HepG2 (cell line): ENCODE data around the gene HSP90AA1. TPM values are rescaled to one million over a fixed set of nuclear protein-coding genes. Genes with fewer than 3 reads are reported as not detected.

ENCODE experiments used
- ADNP ChIP-seq: sonication (generic); formaldehyde crosslinking; IDR thresholded peaks from 2 replicates; pipeline ENCODE4 v1.4.0; 2020; ENCODE audit warnings: missing genetic modification reagents
- FOSL1 ChIP-seq: sonication (generic); formaldehyde crosslinking; IDR thresholded peaks from 2 replicates; pipeline ENCODE4 v1.9.0; 2021; ENCODE audit warnings: missing genetic modification reagents, borderline replicate concordance
- MBNL3 ChIP-seq: fragments of 250-450 bp; sonication (Bioruptor Pico); conservative IDR thresholded peaks from 2 replicates; pipeline ENCODE4 v1.8.0; 2022; ENCODE audit warnings: mild to moderate bottlenecking, inconsistent platforms
- NRL ChIP-seq: sonication (generic); formaldehyde crosslinking; IDR thresholded peaks from 2 replicates; pipeline ENCODE4 v1.5.0; 2020; ENCODE audit warnings: missing genetic modification reagents, mild to moderate bottlenecking, moderate library complexity, borderline replicate concordance
- RAD51 ChIP-seq: fragments of 450-650 bp; IDR thresholded peaks from 2 replicates; pipeline ENCODE4 v1.6.1; 2016; ENCODE audit warnings: borderline replicate concordance
- RFX5 ChIP-seq: IDR thresholded peaks from 2 replicates; pipeline ENCODE4 v1.6.1; 2011; ENCODE audit warnings: low read depth, low read length, improper control_type of control experiment
- STAG1 ChIP-seq: sonication (generic); formaldehyde crosslinking; IDR thresholded peaks from 2 replicates; pipeline ENCODE4 v1.4.0; 2020; ENCODE audit warnings: missing genetic modification reagents
- ZNF17 ChIP-seq: sonication (generic); formaldehyde crosslinking; IDR thresholded peaks from 2 replicates; pipeline ENCODE4 v1.5.0; 2020; ENCODE audit warnings: mild to moderate bottlenecking, missing genetic modification reagents
- ZNF747 ChIP-seq: sonication (generic); formaldehyde crosslinking; IDR thresholded peaks from 2 replicates; pipeline ENCODE4 v1.8.1; 2023; ENCODE audit warnings: missing genetic modification reagents, mild to moderate bottlenecking, borderline replicate concordance
- polyA plus RNA-seq, 8 experiments: library from polyadenylated mRNA; depleted of rRNA in 3 of 8; stranded (reverse) in 7 of 8; unstranded in 1 of 8; fragments of >200 nt; fragmentation: Illumina TruSeq in 4 of 8; extraction: Trizol in 4 of 8; gene quantifications; 2 replicates each; pipeline versions ENCODE4 v1.2.1 to v1.2.3, GENCODE V29; 2011 to 2016; ENCODE audit warnings: low read depth in 4 of 8, missing spikeins in 1 of 8, mixed read lengths in 1 of 8; ENCODE audit not compliant: insufficient read depth in 1 of 8
- total RNA-seq, 5 experiments: library from RNA; depleted of rRNA; stranded (reverse); fragments of >200 nt; fragmentation: Illumina TruSeq; extraction: Trizol; gene quantifications; 2 replicates each; pipeline ENCODE4 v1.2.3, GENCODE V29; 2016; ENCODE audit warnings: low read depth in 1 of 5
- TF ChIP-seq, protein P1 (sequence below): sonication (generic); formaldehyde crosslinking; IDR thresholded peaks from 2 replicates; pipeline ENCODE4 v1.5.1; 2020; ENCODE audit warnings: mild to moderate bottlenecking, missing genetic modification reagents, moderate library complexity
- TF ChIP-seq, protein P2 (sequence below): sonication (generic); formaldehyde crosslinking; conservative IDR thresholded peaks from 2 replicates; pipeline ENCODE4 v1.4.0; 2020; ENCODE audit warnings: missing genetic modification reagents
- TF ChIP-seq, protein P3 (sequence below): sonication (generic); formaldehyde crosslinking; IDR thresholded peaks from 2 replicates; pipeline ENCODE4 v1.8.1; 2023; ENCODE audit warnings: mild to moderate bottlenecking, missing genetic modification reagents
- TF ChIP-seq, protein P4 (sequence below): sonication (generic); formaldehyde crosslinking; IDR thresholded peaks from 2 replicates; pipeline ENCODE4 v1.9.0; 2022; ENCODE audit warnings: low read depth, missing genetic modification reagents
- TF ChIP-seq, protein P5 (sequence below): sonication (generic); formaldehyde crosslinking; IDR thresholded peaks from 2 replicates; pipeline ENCODE4 v1.4.0; 2020; ENCODE audit warnings: missing genetic modification reagents, mild to moderate bottlenecking, borderline replicate concordance
- TF ChIP-seq, protein P6 (sequence below): sonication (generic); formaldehyde crosslinking; IDR thresholded peaks from 2 replicates; pipeline ENCODE4 v1.4.0; 2020; ENCODE audit warnings: missing genetic modification reagents

HSP90AA1 gene
- total and polyA plus RNA-seq, 2 of the 13 experiments (the other 11 are each of a cell fraction or from before 2014, with no cell fraction given): 262 to 636 TPM

DNA sequence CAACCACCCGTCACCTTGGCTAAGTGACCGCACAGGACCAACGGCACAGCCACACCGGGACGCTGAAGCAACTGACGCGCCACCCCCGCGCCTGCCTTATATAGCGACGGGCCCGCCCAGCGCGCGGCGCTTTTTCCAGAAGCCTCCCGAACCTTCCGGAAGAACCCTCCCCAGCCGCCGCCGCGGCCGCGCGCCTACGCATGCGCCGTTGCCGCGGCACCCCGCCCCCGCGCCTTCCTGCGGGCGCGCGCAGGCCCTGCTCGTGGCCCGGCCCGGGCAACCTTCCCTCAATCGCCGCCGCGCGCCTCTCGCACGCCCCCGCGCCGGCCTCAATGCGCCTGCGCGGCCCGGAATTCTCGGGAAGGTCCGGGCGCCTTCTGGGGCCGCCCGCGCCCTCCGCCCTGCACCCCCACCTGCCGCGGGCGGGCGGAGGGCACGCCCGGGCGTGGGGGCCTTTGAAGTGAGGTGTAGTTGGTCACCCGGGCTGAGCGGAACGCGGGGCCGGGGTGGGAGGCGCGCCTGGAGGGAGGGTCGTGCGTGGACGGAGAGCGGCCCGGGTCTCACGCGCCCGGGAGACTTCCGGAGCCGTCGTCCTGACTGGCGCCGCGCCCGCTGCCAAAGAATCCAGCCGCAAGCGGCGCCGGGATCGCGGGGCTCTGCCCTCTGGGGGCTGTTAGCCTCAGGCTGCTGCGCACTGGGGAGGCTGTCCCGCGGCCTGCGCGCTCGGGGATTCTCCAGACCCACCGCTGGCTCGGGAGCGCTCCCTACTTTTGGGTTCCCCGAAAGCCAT is at the start of gene HSP90AA1 (continued):
- TF ChIP-seq, protein P1, sequence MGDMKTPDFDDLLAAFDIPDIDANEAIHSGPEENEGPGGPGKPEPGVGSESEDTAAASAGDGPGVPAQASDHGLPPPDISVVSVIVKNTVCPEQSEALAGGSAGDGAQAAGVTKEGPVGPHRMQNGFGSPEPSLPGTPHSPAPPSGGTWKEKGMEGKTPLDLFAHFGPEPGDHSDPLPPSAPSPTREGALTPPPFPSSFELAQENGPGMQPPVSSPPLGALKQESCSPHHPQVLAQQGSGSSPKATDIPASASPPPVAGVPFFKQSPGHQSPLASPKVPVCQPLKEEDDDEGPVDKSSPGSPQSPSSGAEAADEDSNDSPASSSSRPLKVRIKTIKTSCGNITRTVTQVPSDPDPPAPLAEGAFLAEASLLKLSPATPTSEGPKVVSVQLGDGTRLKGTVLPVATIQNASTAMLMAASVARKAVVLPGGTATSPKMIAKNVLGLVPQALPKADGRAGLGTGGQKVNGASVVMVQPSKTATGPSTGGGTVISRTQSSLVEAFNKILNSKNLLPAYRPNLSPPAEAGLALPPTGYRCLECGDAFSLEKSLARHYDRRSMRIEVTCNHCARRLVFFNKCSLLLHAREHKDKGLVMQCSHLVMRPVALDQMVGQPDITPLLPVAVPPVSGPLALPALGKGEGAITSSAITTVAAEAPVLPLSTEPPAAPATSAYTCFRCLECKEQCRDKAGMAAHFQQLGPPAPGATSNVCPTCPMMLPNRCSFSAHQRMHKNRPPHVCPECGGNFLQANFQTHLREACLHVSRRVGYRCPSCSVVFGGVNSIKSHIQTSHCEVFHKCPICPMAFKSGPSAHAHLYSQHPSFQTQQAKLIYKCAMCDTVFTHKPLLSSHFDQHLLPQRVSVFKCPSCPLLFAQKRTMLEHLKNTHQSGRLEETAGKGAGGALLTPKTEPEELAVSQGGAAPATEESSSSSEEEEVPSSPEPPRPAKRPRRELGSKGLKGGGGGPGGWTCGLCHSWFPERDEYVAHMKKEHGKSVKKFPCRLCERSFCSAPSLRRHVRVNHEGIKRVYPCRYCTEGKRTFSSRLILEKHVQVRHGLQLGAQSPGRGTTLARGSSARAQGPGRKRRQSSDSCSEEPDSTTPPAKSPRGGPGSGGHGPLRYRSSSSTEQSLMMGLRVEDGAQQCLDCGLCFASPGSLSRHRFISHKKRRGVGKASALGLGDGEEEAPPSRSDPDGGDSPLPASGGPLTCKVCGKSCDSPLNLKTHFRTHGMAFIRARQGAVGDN: peak; percentile 98
- TF ChIP-seq, protein P2, sequence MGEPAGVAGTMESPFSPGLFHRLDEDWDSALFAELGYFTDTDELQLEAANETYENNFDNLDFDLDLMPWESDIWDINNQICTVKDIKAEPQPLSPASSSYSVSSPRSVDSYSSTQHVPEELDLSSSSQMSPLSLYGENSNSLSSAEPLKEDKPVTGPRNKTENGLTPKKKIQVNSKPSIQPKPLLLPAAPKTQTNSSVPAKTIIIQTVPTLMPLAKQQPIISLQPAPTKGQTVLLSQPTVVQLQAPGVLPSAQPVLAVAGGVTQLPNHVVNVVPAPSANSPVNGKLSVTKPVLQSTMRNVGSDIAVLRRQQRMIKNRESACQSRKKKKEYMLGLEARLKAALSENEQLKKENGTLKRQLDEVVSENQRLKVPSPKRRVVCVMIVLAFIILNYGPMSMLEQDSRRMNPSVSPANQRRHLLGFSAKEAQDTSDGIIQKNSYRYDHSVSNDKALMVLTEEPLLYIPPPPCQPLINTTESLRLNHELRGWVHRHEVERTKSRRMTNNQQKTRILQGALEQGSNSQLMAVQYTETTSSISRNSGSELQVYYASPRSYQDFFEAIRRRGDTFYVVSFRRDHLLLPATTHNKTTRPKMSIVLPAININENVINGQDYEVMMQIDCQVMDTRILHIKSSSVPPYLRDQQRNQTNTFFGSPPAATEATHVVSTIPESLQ (CRISPR knock-in tag): no peak
- TF ChIP-seq RAD51: no peak
- TF ChIP-seq NRL (CRISPR knock-in tag): peak; percentile 13; the same call in 1 of the 2 replicates
- TF ChIP-seq MBNL3 (CRISPR knock-in tag): no peak
- TF ChIP-seq ZNF17 (CRISPR knock-in tag): no peak
- TF ChIP-seq, protein P3, sequence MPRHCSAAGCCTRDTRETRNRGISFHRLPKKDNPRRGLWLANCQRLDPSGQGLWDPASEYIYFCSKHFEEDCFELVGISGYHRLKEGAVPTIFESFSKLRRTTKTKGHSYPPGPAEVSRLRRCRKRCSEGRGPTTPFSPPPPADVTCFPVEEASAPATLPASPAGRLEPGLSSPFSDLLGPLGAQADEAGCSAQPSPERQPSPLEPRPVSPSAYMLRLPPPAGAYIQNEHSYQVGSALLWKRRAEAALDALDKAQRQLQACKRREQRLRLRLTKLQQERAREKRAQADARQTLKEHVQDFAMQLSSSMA (CRISPR knock-in tag): no peak
- TF ChIP-seq, protein P4, sequence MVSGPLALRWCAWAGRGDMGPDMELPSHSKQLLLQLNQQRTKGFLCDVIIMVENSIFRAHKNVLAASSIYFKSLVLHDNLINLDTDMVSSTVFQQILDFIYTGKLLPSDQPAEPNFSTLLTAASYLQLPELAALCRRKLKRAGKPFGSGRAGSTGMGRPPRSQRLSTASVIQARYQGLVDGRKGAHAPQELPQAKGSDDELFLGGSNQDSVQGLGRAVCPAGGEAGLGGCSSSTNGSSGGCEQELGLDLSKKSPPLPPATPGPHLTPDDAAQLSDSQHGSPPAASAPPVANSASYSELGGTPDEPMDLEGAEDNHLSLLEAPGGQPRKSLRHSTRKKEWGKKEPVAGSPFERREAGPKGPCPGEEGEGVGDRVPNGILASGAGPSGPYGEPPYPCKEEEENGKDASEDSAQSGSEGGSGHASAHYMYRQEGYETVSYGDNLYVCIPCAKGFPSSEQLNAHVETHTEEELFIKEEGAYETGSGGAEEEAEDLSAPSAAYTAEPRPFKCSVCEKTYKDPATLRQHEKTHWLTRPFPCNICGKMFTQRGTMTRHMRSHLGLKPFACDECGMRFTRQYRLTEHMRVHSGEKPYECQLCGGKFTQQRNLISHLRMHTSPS: no peak
- no peak for TF ChIP-seq FOSL1 (CRISPR knock-in tag)
- no peak for TF ChIP-seq ADNP (CRISPR knock-in tag)
- TF ChIP-seq, protein P5, sequence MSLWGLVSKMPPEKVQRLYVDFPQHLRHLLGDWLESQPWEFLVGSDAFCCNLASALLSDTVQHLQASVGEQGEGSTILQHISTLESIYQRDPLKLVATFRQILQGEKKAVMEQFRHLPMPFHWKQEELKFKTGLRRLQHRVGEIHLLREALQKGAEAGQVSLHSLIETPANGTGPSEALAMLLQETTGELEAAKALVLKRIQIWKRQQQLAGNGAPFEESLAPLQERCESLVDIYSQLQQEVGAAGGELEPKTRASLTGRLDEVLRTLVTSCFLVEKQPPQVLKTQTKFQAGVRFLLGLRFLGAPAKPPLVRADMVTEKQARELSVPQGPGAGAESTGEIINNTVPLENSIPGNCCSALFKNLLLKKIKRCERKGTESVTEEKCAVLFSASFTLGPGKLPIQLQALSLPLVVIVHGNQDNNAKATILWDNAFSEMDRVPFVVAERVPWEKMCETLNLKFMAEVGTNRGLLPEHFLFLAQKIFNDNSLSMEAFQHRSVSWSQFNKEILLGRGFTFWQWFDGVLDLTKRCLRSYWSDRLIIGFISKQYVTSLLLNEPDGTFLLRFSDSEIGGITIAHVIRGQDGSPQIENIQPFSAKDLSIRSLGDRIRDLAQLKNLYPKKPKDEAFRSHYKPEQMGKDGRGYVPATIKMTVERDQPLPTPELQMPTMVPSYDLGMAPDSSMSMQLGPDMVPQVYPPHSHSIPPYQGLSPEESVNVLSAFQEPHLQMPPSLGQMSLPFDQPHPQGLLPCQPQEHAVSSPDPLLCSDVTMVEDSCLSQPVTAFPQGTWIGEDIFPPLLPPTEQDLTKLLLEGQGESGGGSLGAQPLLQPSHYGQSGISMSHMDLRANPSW (CRISPR knock-in tag): no peak
- no peak for TF ChIP-seq STAG1 (CRISPR knock-in tag)
- TF ChIP-seq, protein P6, sequence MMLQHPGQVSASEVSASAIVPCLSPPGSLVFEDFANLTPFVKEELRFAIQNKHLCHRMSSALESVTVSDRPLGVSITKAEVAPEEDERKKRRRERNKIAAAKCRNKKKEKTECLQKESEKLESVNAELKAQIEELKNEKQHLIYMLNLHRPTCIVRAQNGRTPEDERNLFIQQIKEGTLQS (CRISPR knock-in tag): peak; percentile 11; the same call in 1 of the 2 replicates
- TF ChIP-seq RFX5: no peak
- TF ChIP-seq ZNF747 (CRISPR knock-in tag): peak; percentile 61; the same call in 1 of the 2 replicates
